CD4-positive, alpha-beta T cell treated with Interleukin-21 for 1 hour (primary cell): ENCODE results near the gene KLF13.

Experiments
- DNase-seq: peaks from one replicate; pipeline ENCODE4 v3.0.0-alpha.2; 2020

Gene KLF13

DNA sequence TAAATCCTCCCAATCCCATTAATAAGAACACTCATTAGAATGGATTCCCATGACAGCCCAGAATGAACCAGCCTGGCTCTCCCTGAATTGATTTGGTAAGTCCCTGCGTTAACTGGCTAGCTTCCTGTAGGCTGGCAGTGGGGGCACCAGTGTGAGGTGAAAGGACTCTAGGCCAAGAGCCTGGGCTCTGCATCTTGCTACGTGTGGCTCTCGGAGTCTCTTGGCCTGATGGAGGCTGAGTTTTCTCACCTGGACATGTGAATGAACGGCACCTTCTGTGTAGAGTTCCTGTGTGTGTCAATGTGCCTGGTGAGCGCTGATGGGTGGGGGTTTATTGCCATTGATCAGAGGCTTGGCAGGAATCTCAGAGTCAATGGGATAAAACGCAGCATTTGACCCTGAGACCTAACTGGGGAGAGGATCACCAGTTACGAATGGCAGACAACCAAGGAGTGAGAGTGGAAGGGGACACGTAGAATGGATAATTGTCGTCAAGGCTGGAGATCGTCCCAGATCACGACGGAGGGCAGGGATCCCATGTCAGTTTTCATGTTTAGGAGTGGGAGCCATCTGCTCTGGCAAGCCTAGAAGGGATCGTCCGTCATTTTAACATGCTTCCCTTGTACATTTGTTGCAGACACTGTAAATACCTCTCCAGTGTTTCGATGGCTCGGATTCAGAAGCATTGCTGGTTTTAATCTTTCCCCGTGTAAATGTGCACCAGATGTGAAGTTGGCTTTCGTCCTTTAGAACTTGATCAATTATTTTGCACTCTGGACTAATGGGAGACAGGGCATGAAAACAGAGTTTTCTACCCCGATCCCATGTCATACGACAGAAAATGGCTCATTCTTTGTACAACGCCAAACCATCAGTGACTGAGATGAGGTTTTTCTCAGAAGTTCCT, 9.0 kb upstream of the KLF13 start:
- no peak for DNase-seq

DNA sequence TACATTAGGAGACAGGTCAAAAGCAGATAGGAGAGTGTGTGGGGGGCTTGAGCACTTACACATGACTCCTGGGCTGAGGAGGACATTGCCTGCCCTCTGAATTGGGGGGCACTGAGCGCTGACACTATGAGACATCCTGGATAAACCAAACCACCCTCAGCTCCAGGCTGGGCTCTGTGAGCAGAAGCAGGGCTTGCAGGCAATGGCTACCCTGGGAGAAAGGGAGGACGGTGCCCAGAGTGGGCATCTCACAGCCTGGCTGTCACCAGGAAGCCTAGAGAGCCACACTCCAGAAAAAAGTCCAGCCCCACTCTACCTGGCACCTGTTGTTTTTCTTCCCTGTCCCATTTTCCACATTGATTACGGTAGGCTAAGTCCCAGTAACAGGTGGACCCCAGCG, 8.2 kb upstream of the KLF13 start:
- DNase-seq = no peak

DNA sequence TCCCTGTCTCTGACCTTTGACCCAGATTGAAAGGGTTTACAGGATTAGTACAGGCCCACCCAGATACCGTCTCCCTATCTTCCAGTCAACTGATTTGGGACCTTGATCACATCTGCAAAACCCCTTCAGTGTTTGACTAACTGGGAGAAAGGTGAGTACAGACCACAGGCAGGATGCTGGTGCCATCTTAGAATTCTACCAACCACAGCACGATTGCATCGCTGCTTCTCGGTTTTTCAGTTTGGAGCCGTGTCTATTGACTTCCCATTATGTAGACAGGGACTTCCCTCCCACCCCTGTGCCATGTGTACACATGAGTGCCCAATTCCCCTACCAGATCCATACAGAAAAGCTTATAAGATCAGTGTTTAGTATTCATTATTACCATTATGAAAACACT, 6.6 kb upstream of the KLF13 start:
- no peak for DNase-seq

DNA sequence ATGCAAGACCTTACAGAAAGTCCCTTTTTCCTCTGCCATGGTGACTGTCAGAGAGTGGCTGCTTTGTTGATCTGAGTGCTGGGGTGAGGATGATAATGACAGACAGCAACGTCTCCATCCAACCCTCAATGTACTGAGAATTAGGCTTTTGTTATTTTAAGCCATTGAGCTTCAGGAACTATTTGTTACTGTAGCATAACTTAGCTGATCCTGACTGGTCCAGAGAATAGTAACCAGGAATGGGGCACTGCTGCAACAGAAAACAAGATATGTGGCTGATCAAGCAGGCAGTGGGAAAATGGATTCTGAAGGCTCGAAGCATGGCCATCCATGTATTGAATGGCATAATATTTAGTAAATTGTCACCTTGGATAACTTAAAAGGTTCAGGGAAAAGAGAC, 5.2 kb upstream of the KLF13 start:
- DNase-seq = no peak

DNA sequence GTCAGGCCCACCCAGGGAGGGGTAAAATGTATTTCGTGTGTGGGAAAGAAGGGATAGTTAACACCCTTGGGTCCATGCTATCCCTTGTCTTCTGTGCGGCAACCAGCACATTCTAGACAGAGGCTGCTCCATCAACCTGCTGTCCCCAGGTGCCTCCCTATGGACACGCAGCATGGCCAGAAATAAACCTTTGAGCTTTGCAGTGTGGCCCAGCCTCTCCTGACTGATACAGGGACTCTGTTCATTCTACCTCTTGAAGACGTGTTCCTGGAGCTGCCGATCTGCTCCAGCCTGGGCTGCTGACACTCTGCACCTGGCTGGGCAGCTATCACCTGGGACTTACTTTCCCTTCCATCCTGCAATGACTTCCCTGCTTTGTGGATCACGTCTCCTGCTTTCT, 4.1 kb upstream of the KLF13 start:
- no peak for DNase-seq

DNA sequence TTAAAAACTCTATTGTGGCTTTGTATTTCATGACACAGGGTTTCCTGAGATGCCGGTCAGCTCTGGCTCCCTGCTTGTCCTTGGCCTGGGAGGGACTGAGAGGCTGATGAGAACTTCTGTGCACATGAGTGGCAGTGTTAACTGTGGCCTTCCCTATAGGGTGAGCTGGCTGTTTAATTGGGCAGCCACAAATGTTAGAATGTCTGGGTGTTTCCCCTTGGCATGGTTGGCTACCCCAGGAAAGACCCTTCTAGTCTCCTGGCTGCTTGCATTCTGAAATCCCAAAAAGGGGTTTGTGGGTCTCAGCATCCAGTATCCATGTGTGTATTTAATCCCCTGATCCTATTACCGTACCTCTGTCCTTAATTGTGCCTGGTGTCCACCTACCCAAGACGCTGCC, 3.0 kb upstream of the KLF13 start:
- no peak for DNase-seq

DNA sequence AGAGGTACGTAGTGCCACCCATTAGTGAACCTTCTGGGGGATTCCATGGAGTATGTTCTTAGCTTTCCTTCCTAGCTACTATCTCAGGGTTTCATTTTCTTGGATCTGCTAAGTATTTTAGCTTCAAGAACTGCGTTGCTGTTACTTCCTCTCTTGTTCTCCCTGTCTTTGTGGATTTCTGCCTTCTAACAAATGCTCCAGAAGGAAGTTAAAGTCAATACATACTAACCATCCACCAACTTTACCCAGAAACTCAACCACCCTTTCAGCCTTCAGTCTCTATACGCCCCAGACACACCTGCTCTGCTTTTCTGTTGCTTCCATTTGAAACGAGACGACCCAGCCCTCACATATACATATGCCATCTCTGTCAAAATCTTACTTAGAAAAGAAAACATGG, 2.4 kb upstream of the KLF13 start:
- DNase-seq = no peak

DNA sequence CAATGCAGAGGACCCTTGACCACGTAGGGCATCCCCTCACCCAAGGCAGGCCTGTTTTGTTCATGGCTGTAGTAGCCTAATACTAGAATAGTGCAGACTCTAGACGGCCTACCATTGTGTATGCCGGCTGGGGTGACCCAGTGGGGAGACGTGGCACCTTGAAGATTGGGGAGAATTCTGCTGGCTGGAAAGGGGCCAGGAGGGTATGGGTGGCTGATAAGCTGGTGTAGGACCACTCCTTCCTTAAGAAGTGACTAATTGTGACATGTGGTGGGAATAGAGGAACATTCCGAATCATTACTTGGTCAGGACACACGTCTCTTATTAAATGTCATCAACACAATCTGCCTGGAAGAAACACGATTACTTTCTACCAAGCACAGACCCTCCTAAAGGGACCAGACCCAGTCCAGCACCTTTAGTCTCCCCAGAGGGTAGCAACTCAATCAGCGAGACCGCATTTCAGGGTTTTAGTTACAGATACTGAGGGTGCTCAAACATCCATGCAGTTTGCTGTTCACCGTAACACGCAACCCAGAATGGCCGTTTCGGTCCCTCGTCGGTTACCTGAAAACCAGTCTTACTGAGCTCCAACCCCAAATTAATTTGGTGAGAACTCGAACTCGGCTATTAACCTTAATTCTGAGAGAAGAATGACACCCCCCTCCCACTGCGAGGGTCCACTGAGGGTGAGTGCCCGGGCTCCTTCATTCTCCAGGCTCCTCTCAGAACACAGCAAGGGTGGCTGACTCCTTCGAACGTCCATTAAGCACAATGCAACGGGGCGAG, 1.6 kb upstream of the KLF13 start:
- DNase-seq = no peak

DNA sequence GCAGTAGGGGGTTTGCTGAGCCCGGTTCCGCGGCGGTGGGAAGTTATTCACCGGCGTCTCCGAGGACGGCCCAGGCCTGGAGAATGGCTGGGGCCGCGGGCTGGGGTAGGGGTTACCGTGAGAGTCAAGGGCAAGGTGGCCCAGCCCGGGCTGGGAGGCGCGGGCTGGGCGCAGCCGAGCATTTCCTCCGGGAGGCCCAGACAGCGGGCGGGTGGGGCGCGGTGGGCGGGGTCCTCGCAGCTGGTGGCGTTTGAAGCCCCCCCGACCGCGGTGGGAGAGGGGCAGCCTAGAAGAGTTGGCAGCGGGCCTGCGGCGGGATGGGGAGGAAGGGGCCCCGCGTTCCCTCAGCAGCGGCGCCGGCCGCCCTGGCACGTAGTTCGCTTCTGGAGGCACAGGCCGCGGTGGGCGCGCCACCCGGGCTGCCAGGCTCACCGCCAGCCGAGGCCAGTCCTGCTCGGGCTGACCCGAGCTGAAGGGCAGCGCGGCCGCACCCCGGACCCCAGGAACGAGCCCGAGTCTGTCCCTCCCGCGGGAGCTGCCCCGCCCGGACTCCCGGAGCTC, 960 bp upstream of the KLF13 start:
- peak; percentile 67 for DNase-seq

DNA sequence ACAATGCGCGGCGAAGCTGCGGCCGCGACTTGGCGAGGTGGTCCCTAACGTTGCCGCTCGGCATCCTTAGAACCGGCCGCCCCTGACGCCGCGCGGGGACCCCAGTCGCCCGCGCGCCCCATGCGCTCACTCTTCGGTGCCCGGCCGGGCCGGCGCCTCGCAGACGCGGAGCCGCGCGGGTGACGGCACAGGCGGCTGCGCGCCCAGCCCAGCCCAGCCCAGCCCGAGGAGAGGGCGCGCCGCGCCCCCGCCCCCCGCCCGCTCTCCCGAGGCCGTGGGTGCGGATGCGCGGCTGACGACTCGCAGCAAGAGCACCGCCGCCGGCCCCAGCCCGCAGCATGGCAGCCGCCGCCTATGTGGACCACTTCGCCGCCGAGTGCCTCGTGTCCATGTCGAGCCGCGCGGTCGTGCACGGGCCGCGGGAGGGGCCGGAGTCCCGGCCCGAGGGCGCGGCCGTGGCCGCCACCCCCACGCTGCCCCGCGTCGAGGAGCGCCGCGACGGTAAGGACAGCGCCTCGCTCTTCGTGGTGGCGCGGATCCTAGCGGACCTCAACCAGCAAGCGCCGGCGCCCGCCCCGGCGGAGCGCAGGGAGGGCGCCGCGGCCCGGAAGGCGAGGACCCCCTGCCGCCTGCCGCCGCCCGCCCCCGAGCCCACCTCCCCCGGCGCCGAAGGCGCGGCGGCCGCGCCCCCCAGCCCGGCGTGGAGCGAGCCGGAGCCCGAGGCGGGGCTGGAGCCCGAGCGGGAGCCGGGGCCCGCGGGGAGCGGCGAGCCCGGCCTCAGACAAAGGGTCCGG, 437 bp downstream of the KLF13 start:
- peak; percentile 80 for DNase-seq

DNA sequence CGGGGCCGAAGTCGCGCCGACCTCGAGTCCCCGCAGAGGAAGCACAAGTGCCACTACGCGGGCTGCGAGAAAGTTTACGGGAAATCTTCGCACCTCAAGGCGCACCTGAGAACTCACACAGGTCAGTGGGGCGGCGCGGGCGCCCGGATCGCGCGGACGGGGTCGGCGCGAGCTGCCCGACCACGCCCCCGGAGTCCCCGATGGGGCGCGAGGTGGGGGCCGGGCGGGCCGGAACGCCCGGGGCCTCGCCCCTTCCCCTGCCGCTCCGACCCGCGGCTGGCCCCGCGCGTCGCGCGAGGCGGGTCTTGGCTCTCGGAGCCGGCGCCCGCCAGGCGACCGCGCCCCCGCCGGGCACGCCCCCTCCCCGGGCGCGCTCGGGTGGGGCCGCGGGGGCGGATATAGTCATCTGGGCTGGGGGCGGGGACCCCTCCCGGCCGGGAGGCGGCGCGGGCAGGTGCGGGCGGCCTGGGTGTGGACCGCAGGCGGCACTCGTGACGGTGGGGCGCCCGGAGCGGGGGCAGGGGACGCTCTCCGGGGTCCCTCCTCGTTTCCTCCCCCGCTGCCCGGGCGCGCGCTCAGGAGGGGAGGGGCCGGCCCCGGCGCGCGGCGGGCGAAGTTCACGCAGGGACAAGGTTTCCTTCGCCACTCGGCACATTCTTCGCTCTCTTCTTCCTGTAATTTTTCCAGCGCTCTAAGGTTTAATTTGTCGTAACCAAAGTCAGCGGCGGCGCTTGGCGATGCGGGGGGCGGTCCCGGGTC, 1.2 kb downstream of the KLF13 start:
- DNase-seq = peak; percentile 86

DNA sequence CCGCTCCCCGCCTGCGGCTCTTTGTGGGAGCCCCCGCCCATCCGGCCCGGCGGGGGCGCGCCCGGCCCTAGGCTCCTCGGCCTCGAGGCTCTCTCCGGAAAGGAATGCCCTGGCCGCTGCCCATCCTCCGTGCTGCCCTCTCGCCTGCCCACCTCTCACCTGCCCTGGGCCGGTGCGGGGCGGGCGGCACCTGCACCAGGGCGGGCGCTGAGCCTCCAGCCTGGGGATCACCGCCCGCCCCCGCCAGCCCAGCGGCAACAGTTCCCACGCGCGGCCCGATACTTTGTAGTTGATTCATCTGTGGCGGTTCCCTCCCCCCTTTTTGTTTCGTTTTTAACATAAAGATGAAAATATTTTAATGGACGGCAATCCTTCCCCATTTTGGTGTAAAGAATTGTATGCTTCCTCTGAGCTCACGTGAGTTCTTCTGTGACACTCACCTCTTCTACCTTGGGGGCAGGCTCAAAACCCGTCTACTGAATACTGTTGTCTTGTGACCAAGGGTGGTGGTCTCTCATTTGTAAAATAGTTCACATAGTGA, 1.9 kb downstream of the KLF13 start:
- DNase-seq = peak; percentile 75

DNA sequence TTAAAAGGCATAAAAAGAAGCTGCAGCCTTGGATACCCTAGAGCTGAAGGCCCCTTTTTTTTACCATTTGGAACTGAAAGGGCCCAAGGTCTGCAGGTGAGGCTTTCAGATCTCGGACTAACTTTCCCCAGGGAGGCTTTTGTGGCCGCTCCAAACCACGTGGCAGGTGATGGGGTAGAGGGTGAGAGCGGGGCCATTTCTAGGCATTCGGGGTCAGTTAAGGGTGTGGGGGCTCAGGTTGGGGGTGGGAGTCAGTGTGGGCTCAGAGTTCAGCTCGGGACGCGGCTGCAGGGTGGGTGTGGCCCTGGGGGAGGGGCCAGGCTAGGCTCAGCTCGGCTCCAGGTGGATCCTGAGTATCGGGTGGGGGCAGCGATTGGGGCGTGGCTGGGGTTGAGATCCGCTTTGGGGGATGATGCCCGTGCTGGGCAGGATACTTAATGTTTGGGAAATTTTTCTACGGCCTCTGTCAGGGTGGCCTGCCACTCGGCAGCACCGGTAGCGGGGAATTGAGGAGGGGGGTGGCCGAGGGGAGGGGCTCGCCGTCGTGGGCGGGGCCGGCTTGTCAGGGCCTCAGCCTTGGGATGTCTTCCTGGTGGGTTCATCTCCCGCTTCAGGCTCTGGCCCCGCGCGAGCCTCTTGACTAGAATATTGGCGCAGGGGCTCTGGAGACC, 2.5 kb downstream of the KLF13 start:
- DNase-seq = peak; percentile 47

DNA sequence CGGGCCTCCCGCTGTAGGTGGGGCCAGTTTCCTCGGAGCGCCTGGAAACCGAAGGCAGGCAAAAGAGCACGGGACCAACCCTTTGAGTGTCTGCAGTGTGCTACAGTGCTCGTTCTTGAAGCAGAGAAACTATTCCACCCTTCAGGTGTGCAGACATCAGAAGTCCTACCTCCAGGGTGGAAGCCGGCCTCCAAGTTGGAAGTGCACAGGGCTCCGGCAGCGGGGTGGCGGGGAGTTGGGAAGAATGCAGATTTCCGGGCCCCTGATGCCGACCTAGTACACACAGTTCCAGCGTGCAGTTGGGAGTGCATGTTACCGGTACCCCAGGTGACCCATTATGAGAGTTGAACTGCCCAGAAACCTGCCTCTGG, 3.0 kb downstream of the KLF13 start:
- no peak for DNase-seq

DNA sequence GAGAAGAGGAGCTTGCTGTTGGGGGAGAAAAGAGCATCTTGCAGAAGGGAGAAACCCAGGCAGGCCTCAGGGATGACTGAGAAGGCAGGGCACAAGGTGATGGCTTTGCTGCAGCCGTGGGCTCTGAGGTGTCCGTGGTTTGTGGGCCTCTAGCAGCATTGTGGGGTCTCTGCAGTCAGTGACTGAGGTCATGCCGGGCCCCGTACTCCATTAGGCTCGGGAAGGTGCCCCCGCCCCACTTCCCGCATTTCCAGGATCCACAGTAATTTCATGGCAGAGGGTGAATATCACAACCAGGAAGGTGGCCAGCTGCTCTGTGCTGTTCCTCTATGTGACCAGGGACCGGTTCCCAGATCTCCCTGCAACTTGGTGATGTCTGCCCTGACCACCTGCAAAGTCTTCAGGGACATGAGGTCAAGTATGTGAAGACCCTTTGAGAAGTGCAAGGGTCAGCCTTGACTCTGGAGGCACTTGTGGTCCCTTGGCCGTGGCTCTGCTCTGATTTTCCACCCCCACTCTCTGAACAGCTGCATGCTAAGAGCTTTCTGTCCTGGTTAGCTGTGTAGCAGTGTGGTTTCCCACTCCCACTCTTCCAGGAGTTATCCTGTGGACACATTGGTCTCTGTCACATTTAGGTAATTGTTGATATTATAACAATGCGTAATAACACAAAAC, 3.6 kb downstream of the KLF13 start:
- no peak for DNase-seq

DNA sequence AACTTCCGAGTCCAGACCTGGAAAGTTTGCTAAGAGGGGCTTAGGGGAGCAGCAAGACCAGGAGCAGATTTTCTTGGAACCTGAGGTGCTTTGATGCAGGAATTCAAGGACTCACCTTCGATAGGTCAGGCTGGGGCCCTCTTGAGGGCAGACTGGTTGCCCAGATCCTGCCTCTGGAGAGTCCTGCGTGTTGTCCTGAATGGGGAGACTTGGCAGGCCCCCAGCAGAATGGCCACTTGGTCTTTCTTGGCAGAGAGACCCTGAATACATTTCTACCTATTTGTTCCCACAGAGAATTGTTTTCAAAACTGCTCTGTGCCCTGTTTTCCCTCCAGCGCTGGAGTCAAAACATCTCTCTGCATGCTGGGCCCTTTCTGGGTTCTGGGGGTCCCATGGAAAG, 4.2 kb downstream of the KLF13 start:
- DNase-seq = no peak

DNA sequence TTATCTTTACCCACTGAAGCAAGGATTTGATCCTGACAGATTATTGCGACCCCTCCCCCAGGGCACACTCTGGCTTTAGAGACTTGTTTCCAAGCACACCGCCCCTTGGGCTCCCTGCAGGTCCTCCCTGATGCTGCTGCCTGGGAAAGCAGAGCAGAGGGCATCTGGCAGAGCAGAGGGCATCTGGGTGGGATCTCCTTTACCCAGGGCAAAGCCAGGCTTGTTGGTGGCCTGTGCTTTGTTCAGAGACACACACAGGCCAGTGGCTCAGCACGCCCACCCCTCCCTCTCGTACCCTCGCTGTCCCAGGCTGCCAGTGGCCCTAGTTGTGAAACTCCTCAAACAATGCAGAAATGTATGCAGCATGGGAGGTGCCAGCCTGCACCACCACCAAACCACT, 4.8 kb downstream of the KLF13 start:
- no peak for DNase-seq

DNA sequence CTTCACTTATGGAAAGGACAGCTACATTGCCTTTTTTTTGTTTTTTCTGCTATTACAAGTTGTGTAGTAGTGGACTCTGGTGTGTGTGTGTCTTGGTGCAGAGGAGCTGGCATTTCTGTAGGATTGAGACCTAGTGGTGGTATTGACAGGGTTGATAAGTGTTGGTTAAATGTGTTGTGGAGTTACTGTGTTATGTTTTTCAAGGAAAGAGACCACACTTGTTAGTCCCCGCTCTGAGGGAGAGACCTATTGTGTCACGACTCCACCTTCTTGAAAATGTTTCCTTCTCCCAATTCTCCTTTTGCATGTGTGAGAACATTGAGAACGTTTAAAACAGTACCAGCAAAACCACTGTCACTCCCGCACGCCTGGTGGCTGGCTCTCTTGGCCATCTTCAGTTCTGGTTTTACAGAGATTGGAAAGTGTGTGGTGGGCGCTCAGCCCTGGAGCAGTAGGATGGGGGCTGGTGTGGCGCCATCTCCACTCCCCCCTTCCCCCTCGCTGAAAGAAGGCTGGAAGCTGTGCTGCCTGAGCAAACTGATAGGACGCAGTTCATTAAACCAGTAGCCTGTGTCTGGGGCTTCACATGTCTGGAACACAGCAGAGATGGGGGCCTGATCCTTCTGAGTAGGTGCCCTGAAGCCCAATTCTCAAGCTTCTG, 5.5 kb downstream of the KLF13 start:
- no peak for DNase-seq

DNA sequence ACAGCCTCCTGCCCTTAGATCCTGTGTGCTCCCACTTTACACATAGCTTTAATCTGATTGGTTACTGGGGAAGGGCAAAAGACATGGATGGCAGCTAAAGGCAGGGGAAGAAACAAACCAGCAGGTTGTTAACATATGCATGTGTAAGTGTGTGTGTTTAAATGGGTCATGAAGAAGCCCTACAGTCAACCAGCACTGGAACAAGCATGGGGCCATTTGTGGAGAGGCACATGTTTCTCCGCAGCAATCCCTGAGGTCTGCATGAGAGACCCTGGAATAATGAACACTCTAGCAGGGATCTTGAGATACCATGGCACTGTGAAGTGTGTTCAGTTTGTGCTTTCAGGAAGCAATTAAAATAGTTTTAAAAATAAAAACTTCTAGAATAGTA, 6.0 kb downstream of the KLF13 start:
- DNase-seq = no peak

DNA sequence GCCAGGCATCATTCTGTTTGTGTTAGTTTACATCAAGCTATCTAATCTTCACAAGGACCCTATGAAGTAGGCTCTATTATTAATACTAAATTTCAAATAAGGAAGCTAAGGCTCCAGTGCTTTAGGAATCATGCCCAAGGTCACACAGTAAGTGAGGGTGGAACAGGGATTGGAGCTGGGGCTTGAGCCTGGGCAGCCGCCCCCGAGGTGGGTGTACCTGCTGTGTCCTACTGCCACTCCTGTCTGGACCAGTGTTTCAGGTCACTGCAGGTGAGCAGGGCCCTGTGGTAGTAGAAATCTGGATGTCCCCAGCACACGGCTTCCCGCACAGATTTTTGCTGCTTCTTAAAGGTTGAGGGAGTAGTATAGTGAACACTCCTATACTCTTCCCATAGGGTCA, 6.5 kb downstream of the KLF13 start:
- DNase-seq = no peak
